Osteoblast (primary cell): ENCODE results near the gene PON1. TPM values are rescaled to one million over a fixed set of nuclear protein-coding genes. Genes with fewer than 3 reads are reported as not detected.

Source experiments
- DNase-seq: peaks from one replicate; pipeline ENCODE4 v3.0.0; 2011; ENCODE audit warnings: low spot score, mixed read lengths; ENCODE audit not compliant: insufficient read length; ENCODE audit errors: missing footprints
- H2AFZ ChIP-seq: 2 replicates; pipeline ENCODE4 v1.6.0; 2011; ENCODE audit warnings: mild to moderate bottlenecking, low read length
- H3K27ac ChIP-seq: 2 replicates; pipeline ENCODE4 v1.5.1; 2011; ENCODE audit warnings: mild to moderate bottlenecking, low read depth, low read length, moderate library complexity
- H3K27me3 ChIP-seq: 2 replicates; pipeline ENCODE4 v1.6.0; 2012; ENCODE audit warnings: mild to moderate bottlenecking, control low read depth, inconsistent platforms, low read length, moderate library complexity; ENCODE audit not compliant: insufficient read depth
- H3K36me3 ChIP-seq: 2 replicates; pipeline ENCODE4 v1.5.1; 2011; ENCODE audit warnings: mild to moderate bottlenecking, low read length, control low read depth, moderate library complexity; ENCODE audit not compliant: insufficient read depth
- H3K4me1 ChIP-seq: 2 replicates; pipeline ENCODE4 v1.5.1; 2011; ENCODE audit warnings: mild to moderate bottlenecking, low read length, control low read depth, moderate library complexity; ENCODE audit not compliant: insufficient read depth
- H3K4me2 ChIP-seq: 2 replicates; pipeline ENCODE4 v1.6.0; 2011; ENCODE audit warnings: mild to moderate bottlenecking, low read length; ENCODE audit not compliant: insufficient read depth
- H3K4me3 ChIP-seq: fragments of 200-600 bp; sonication (generic); 3 replicates; pipeline ENCODE4 v1.5.1; 2012; ENCODE audit warnings: mild to moderate bottlenecking, low read length, inconsistent platforms; ENCODE audit not compliant: insufficient read depth
- H3K79me2 ChIP-seq: 2 replicates; pipeline ENCODE4 v1.6.0; 2012; ENCODE audit warnings: mild to moderate bottlenecking, low read length, control low read depth, inconsistent platforms; ENCODE audit not compliant: insufficient read depth
- H3K9me3 ChIP-seq: 2 replicates; pipeline ENCODE4 v1.5.1; 2011; ENCODE audit warnings: low read depth, low read length, control low read depth
- H4K20me1 ChIP-seq: 2 replicates; pipeline ENCODE4 v1.6.0; 2012; ENCODE audit warnings: mild to moderate bottlenecking, low read length, control low read depth; ENCODE audit not compliant: insufficient read depth
- CTCF ChIP-seq: IDR thresholded peaks from 2 replicates; pipeline ENCODE4 v1.5.1; 2011; ENCODE audit warnings: mild to moderate bottlenecking, low read depth, low read length, moderate library complexity; ENCODE audit errors: extremely low read depth
- small RNA-seq: library from RNA; depleted of rRNA; stranded (forward); fragments of <200 nt; gene quantifications from one replicate; pipeline ENCODE3, GENCODE V24; 2012
- total RNA-seq: library from RNA; depleted of rRNA; stranded (reverse); fragments of >200 nt; gene quantifications from 2 replicates; pipeline ENCODE4 v1.2.3, GENCODE V29; 2012

The PON1 gene
- total RNA-seq, 1 donor = not detected

- Histone ChIP-seq H3K4me3 (no peak overlapping the region), H3K9me3 (no peaks in the 10 kb centered on the region), H3K4me2 (no peak overlapping the region), H3K27ac (no peak overlapping the region), H3K79me2 (no peaks in the 10 kb centered on the region), H3K36me3 (no peaks in the 10 kb centered on the region), H2AFZ (peak overlapping the region; percentile 33), H3K27me3 (peaks cover under 1% of the 10 kb centered on the region), H4K20me1 (no peaks in the 10 kb centered on the region), H3K4me1 (no peaks in the 10 kb centered on the region)
- DNase-seq = no peak
- TF ChIP-seq CTCF = no peak
These were observed 73.8 kb downstream of the PON1 start for GRCh38 chr7:95250571-95250970.

Small RNA genes within 50 kb of the gene (small RNA-seq; reads per million reads assigned to genes)
- gene AC004022.2 = not detected

Other genes with a start within 250 kb of the PON1 start
- 0.72 and 0.88 TPM in 2 replicates for gene PON3, start 71.8 kb upstream of the PON1 start, total RNA-seq
- gene PON2, start 110.5 kb upstream of the PON1 start, total RNA-seq = 77.8 and 79.3 TPM in 2 replicates
- not detected in 2 replicates for gene ASB4, start 161.4 kb upstream of the PON1 start, total RNA-seq